ENCODE results near the gene SC5D.

SC5D gene

GRCh38 chr11:121304759-121305158 is 12.2 kb downstream of the SC5D start:
- Histone ChIP-seq H2BK5ac (ENCODE audit: low read depth, low read length, poor library complexity) (no peak overlapping the region), H3K27me3 (ENCODE audit: insufficient read depth, low read length) (no peaks in the 10 kb centered on the region), H3K79me2 (ENCODE audit: control insufficient read depth, insufficient read depth, low read length, poor library complexity) (no peaks in the 10 kb centered on the region), H3K4me1 (ENCODE audit: control insufficient read depth in 1 of 2, insufficient read depth in 2 of 2, low read length in 2 of 2) (peaks cover 2 to 7% of the 10 kb centered on the region in 2 experiments), H3K9me3 (ENCODE audit: insufficient read depth, low read depth, low read length) (no peaks in the 10 kb centered on the region), H2AFZ (ENCODE audit: insufficient read depth, low read length, poor library complexity) (no peak overlapping the region), H3K23ac (ENCODE audit: low read length) (no peak overlapping the region), H3K18ac (ENCODE audit: low read length) (no peak overlapping the region), H4K12ac (ENCODE audit: low read depth, low read length) (no peak overlapping the region), H3K79me1 (ENCODE audit: low read length) (no peaks in the 10 kb centered on the region), H3K27ac (ENCODE audit: low read depth, low read length) (no peak overlapping the region), H4K8ac (ENCODE audit: low read depth, low read length) (no peak overlapping the region), H3K36me3 (ENCODE audit: control insufficient read depth in 1 of 2, insufficient read depth in 2 of 2, low read length in 2 of 2) (peaks cover 6 to 18% of the 10 kb centered on the region in 2 experiments), H3K9ac (ENCODE audit: low read length) (no peak overlapping the region), H2BK12ac (ENCODE audit: low read length) (no peak overlapping the region), H2BK120ac (ENCODE audit: insufficient read depth, low read length, poor library complexity) (no peak overlapping the region), H4K91ac (ENCODE audit: low read depth, low read length) (no peak overlapping the region), H2AK5ac (ENCODE audit: low read length) (no peak overlapping the region), H3K4ac (ENCODE audit: low read depth, low read length) (no peak overlapping the region), H3K4me3 (ENCODE audit: low read depth, low read length) (no peak overlapping the region), H3K4me2 (ENCODE audit: low read length) (no peak overlapping the region), H3K14ac (ENCODE audit: low read length) (no peak overlapping the region)
- no peak for DNase-seq
- WGBS (ENCODE audit: extremely low coverage, insufficient coverage, insufficient read length), result no CpG with 5 or more reads among the region's 1 CpG

- no peaks in the 10 kb centered on the region for H3K79me1 ChIP-seq (ENCODE audit: low read length)
- H3K4me3 ChIP-seq (ENCODE audit: low read depth, low read length), result no peak overlapping the region
- no peak overlapping the region for H2AK5ac ChIP-seq (ENCODE audit: low read length)
- H4K12ac ChIP-seq (ENCODE audit: low read depth, low read length), result no peak overlapping the region
- DNase-seq, result no peak
- H3K9me3 ChIP-seq (ENCODE audit: insufficient read depth, low read depth, low read length), result no peaks in the 10 kb centered on the region
- H3K9ac ChIP-seq (ENCODE audit: low read length), result no peak overlapping the region
- no peak overlapping the region for H3K4me2 ChIP-seq (ENCODE audit: low read length)
- no CpG with 5 or more reads among the region's 3 CpGs for WGBS (ENCODE audit: extremely low coverage, insufficient coverage, insufficient read length)
- H2BK12ac ChIP-seq (ENCODE audit: low read length), result no peak overlapping the region
- no peaks in the 10 kb centered on the region for H3K4me1 ChIP-seq (ENCODE audit: control insufficient read depth in 1 of 2, insufficient read depth in 2 of 2, low read length in 2 of 2)
- no peak overlapping the region for H3K23ac ChIP-seq (ENCODE audit: low read length)
- H4K91ac ChIP-seq (ENCODE audit: low read depth, low read length), result no peak overlapping the region
- no peaks in the 10 kb centered on the region for H3K79me2 ChIP-seq (ENCODE audit: control insufficient read depth, insufficient read depth, low read length, poor library complexity)
- peaks cover 6 to 14% of the 10 kb centered on the region in 2 experiments for H3K36me3 ChIP-seq (ENCODE audit: control insufficient read depth in 1 of 2, insufficient read depth in 2 of 2, low read length in 2 of 2)
- H3K27ac ChIP-seq (ENCODE audit: low read depth, low read length), result no peak overlapping the region
- H3K27me3 ChIP-seq (ENCODE audit: insufficient read depth, low read length), result no peaks in the 10 kb centered on the region
- no peak overlapping the region for H2BK5ac ChIP-seq (ENCODE audit: low read depth, low read length, poor library complexity)
- H3K14ac ChIP-seq (ENCODE audit: low read length), result no peak overlapping the region
- no peak overlapping the region for H2AFZ ChIP-seq (ENCODE audit: insufficient read depth, low read length, poor library complexity)
- H4K8ac ChIP-seq (ENCODE audit: low read depth, low read length), result no peak overlapping the region
- H3K4ac ChIP-seq (ENCODE audit: low read depth, low read length), result no peak overlapping the region
- H2BK120ac ChIP-seq (ENCODE audit: insufficient read depth, low read length, poor library complexity), result no peak overlapping the region
- H3K18ac ChIP-seq (ENCODE audit: low read length), result no peak overlapping the region
Observed at GRCh38 chr11:121308816-121309215, 16.2 kb downstream of the SC5D start.

GRCh38 chr11:121309688-121310087 is 17.1 kb downstream of the SC5D start:
- Histone ChIP-seq H3K9ac (ENCODE audit: low read length) (no peak overlapping the region), H3K4me2 (ENCODE audit: low read length) (no peak overlapping the region), H3K36me3 (ENCODE audit: control insufficient read depth in 1 of 2, insufficient read depth in 2 of 2, low read length in 2 of 2) (peaks cover 6 to 14% of the 10 kb centered on the region in 2 experiments), H3K18ac (ENCODE audit: low read length) (no peak overlapping the region), H3K79me1 (ENCODE audit: low read length) (no peaks in the 10 kb centered on the region), H3K4me3 (ENCODE audit: low read depth, low read length) (no peak overlapping the region), H2BK12ac (ENCODE audit: low read length) (no peak overlapping the region), H3K27ac (ENCODE audit: low read depth, low read length) (no peak overlapping the region), H3K27me3 (ENCODE audit: insufficient read depth, low read length) (no peaks in the 10 kb centered on the region), H3K4me1 (ENCODE audit: control insufficient read depth in 1 of 2, insufficient read depth in 2 of 2, low read length in 2 of 2) (no peaks in the 10 kb centered on the region), H3K4ac (ENCODE audit: low read depth, low read length) (no peak overlapping the region), H3K14ac (ENCODE audit: low read length) (no peak overlapping the region), H4K91ac (ENCODE audit: low read depth, low read length) (no peak overlapping the region), H4K8ac (ENCODE audit: low read depth, low read length) (no peak overlapping the region), H3K23ac (ENCODE audit: low read length) (no peak overlapping the region), H2BK120ac (ENCODE audit: insufficient read depth, low read length, poor library complexity) (no peak overlapping the region), H3K9me3 (ENCODE audit: insufficient read depth, low read depth, low read length) (no peaks in the 10 kb centered on the region), H3K79me2 (ENCODE audit: control insufficient read depth, insufficient read depth, low read length, poor library complexity) (no peaks in the 10 kb centered on the region), H2BK5ac (ENCODE audit: low read depth, low read length, poor library complexity) (no peak overlapping the region), H4K12ac (ENCODE audit: low read depth, low read length) (no peak overlapping the region), H2AK5ac (ENCODE audit: low read length) (no peak overlapping the region), H2AFZ (ENCODE audit: insufficient read depth, low read length, poor library complexity) (no peak overlapping the region)
- no CpG with 5 or more reads among the region's 4 CpGs for WGBS (ENCODE audit: extremely low coverage, insufficient coverage, insufficient read length)
- DNase-seq, result no peak

- no peak overlapping the region for H2BK120ac ChIP-seq (ENCODE audit: insufficient read depth, low read length, poor library complexity)
- no peak overlapping the region for H3K27ac ChIP-seq (ENCODE audit: low read depth, low read length)
- no peak overlapping the region for H3K4ac ChIP-seq (ENCODE audit: low read depth, low read length)
- no CpG with 5 or more reads among the region's 1 CpG for WGBS (ENCODE audit: extremely low coverage, insufficient coverage, insufficient read length)
- H4K12ac ChIP-seq (ENCODE audit: low read depth, low read length), result no peak overlapping the region
- H3K27me3 ChIP-seq (ENCODE audit: insufficient read depth, low read length), result no peaks in the 10 kb centered on the region
- no peak overlapping the region for H3K18ac ChIP-seq (ENCODE audit: low read length)
- H3K4me1 ChIP-seq (ENCODE audit: control insufficient read depth in 1 of 2, insufficient read depth in 2 of 2, low read length in 2 of 2), result no peaks in the 10 kb centered on the region
- H3K79me2 ChIP-seq (ENCODE audit: control insufficient read depth, insufficient read depth, low read length, poor library complexity), result no peaks in the 10 kb centered on the region
- no peak overlapping the region for H3K9ac ChIP-seq (ENCODE audit: low read length)
- H2AFZ ChIP-seq (ENCODE audit: insufficient read depth, low read length, poor library complexity), result no peak overlapping the region
- no peaks in the 10 kb centered on the region for H3K79me1 ChIP-seq (ENCODE audit: low read length)
- H3K4me2 ChIP-seq (ENCODE audit: low read length), result no peak overlapping the region
- H3K14ac ChIP-seq (ENCODE audit: low read length), result no peak overlapping the region
- H3K36me3 ChIP-seq (ENCODE audit: control insufficient read depth in 1 of 2, insufficient read depth in 2 of 2, low read length in 2 of 2), result peaks cover 2 to 10% of the 10 kb centered on the region in 2 experiments
- no peak overlapping the region for H3K4me3 ChIP-seq (ENCODE audit: low read depth, low read length)
- no peaks in the 10 kb centered on the region for H3K9me3 ChIP-seq (ENCODE audit: insufficient read depth, low read depth, low read length)
- no peak for DNase-seq
- H2AK5ac ChIP-seq (ENCODE audit: low read length), result no peak overlapping the region
- no peak overlapping the region for H2BK5ac ChIP-seq (ENCODE audit: low read depth, low read length, poor library complexity)
- no peak overlapping the region for H4K8ac ChIP-seq (ENCODE audit: low read depth, low read length)
- no peak overlapping the region for H2BK12ac ChIP-seq (ENCODE audit: low read length)
- no peak overlapping the region for H4K91ac ChIP-seq (ENCODE audit: low read depth, low read length)
- no peak overlapping the region for H3K23ac ChIP-seq (ENCODE audit: low read length)
Observed at GRCh38 chr11:121310908-121311307, 18.3 kb downstream of the SC5D start.
